CD14-positive monocyte (primary cell): ENCODE data around the gene UAP1. TPM values are rescaled to one million over a fixed set of nuclear protein-coding genes. Genes with fewer than 3 reads are reported as not detected.

ENCODE experiments used
- DNase-seq, 3 donors: peaks; one replicate each; pipeline ENCODE4 v3.0.0-alpha.2; 2011 to 2022
- H2AFZ ChIP-seq: 2 replicates; pipeline ENCODE4 v1.6.0; 2012; ENCODE audit warnings: mild to moderate bottlenecking, low read depth, low read length, inconsistent platforms; ENCODE audit not compliant: insufficient read depth, poor library complexity, severe bottlenecking
- H3K27ac ChIP-seq, 2 donors: 1 replicate in 1 of 2; 2 replicates in 1 of 2; pipeline ENCODE4 v1.5.1; 2012 to 2013; ENCODE audit warnings: low read length in 2 of 2, control low read depth in 1 of 2, inconsistent platforms in 1 of 2, low read depth in 1 of 2, mild to moderate bottlenecking in 1 of 2
- H3K27me3 ChIP-seq, 2 donors: one replicate each; pipeline versions ENCODE4 v1.6.0 to v1.6.1; 2011 to 2013; ENCODE audit warnings: low read length in 2 of 2; ENCODE audit not compliant: control insufficient read depth in 2 of 2, insufficient read depth in 2 of 2
- H3K36me3 ChIP-seq, 2 donors: replicated peaks in 1 of 2; 1 replicate in 1 of 2; 2 replicates in 1 of 2; pipeline versions ENCODE4 v1.5.1 to v1.6.1; 2012 to 2013; ENCODE audit warnings: low read length in 2 of 2, control low read depth in 1 of 2, inconsistent platforms in 1 of 2, mild to moderate bottlenecking in 1 of 2; ENCODE audit not compliant: insufficient read depth in 2 of 2, control insufficient read depth in 1 of 2
- H3K4me1 ChIP-seq, 2 donors: 1 replicate in 1 of 2; 2 replicates in 1 of 2; pipeline versions ENCODE4 v1.5.1 to v1.6.1; 2012 to 2013; ENCODE audit warnings: low read length in 2 of 2, control low read depth in 1 of 2, inconsistent platforms in 1 of 2, mild to moderate bottlenecking in 1 of 2, moderate library complexity in 1 of 2; ENCODE audit not compliant: insufficient read depth in 2 of 2, control insufficient read depth in 1 of 2
- H3K4me2 ChIP-seq: replicated peaks from 2 replicates; pipeline ENCODE3; 2012; ENCODE audit warnings: low read length, moderate library complexity, mild to moderate bottlenecking; ENCODE audit not compliant: poor library complexity, severe bottlenecking; ENCODE audit errors: extremely low read depth
- H3K4me3 ChIP-seq, 3 experiments: fragments of 200-600 bp in 1 of 3; sonication (generic) in 1 of 3; replicated peaks in 1 of 3; 1 replicate in 2 of 3; 2 replicates in 1 of 3; pipeline ENCODE4 v1.5.1; 2011 to 2013; ENCODE audit warnings: low read length in 3 of 3, mild to moderate bottlenecking in 3 of 3, control low read depth in 2 of 3, low read depth in 2 of 3, inconsistent platforms in 1 of 3, moderate library complexity in 1 of 3
- H3K79me2 ChIP-seq: 2 replicates; pipeline ENCODE4 v1.6.0; 2012; ENCODE audit warnings: mild to moderate bottlenecking, control low read depth, inconsistent platforms, low read length, moderate library complexity; ENCODE audit not compliant: insufficient read depth
- H3K9ac ChIP-seq: 2 replicates; pipeline ENCODE4 v1.6.0; 2017; ENCODE audit warnings: low read length, mild to moderate bottlenecking; ENCODE audit not compliant: insufficient read depth, poor library complexity, severe bottlenecking
- H3K9me3 ChIP-seq, 2 donors: replicated peaks in 1 of 2; 1 replicate in 1 of 2; 2 replicates in 1 of 2; pipeline versions ENCODE4 v1.5.1 to v1.6.1; 2012 to 2013; ENCODE audit warnings: low read length in 2 of 2, control low read depth in 1 of 2; ENCODE audit not compliant: control insufficient read depth in 1 of 2, insufficient read depth in 1 of 2
- H4K20me1 ChIP-seq: 2 replicates; pipeline ENCODE4 v1.6.0; 2012; ENCODE audit warnings: mild to moderate bottlenecking, low read length, control low read depth, moderate library complexity; ENCODE audit not compliant: insufficient read depth
- H3K27ac Mint-ChIP-seq, 7 donors: one replicate each; pipeline ENCODE4 v1.8.0; 2020; ENCODE audit warnings: mild to moderate bottlenecking in 7 of 7, mixed read lengths in 7 of 7, moderate library complexity in 6 of 7, inconsistent platforms in 2 of 7
- H3K27me3 Mint-ChIP-seq, 3 donors: one replicate each; pipeline ENCODE4 v1.8.0; 2021 to 2022; ENCODE audit warnings: low read depth in 3 of 3, mild to moderate bottlenecking in 3 of 3, mixed read lengths in 3 of 3, moderate library complexity in 3 of 3, inconsistent platforms in 1 of 3
- H3K36me3 Mint-ChIP-seq, 2 donors: one replicate each; pipeline ENCODE4 v1.8.0; 2020; ENCODE audit warnings: mixed read lengths in 2 of 2, inconsistent platforms in 1 of 2, mild to moderate bottlenecking in 1 of 2
- H3K4me1 Mint-ChIP-seq: one replicate; pipeline ENCODE4 v1.8.0; 2020; ENCODE audit warnings: mild to moderate bottlenecking, mixed read lengths
- H3K4me3 Mint-ChIP-seq, 2 donors: one replicate each; pipeline ENCODE4 v1.8.0; 2020; ENCODE audit warnings: mild to moderate bottlenecking in 2 of 2, mixed read lengths in 2 of 2, moderate library complexity in 1 of 2
- H3K9me3 Mint-ChIP-seq, 7 donors: one replicate each; pipeline ENCODE4 v1.8.0; 2020 to 2022; ENCODE audit warnings: mixed read lengths in 7 of 7, mild to moderate bottlenecking in 6 of 7, moderate library complexity in 6 of 7, inconsistent platforms in 2 of 7
- WGBS: methylation state at CpG from one replicate; pipeline ENCODE4 v1.1.5; 2013; ENCODE audit warnings: missing lambda C conversion rate; ENCODE audit not compliant: insufficient coverage; 5-methylcytosine and 5-hydroxymethylcytosine counted together
- intact Hi-C, 2 donors: fragments of 100-400 bp; cut with micrococcal nuclease; formaldehyde crosslinking; loops; one replicate each; pipeline versions ENCODE4 v1.15.0 to v1.15.1; 2023
- polyA plus RNA-seq, 3 donors: library from polyadenylated mRNA; depleted of rRNA in 1 of 3; unstranded in 2 of 3; stranded (reverse) in 1 of 3; fragments of 300-500 nt in 2 of 3; fragments of >200 nt in 1 of 3; fragmentation: Illumina TruSeq in 2 of 3; gene quantifications; 1 replicate in 2 of 3; 2 replicates in 1 of 3; pipeline ENCODE4 v1.2.3, GENCODE V29; 2012 to 2021
- TF ChIP-seq, protein P1 (sequence below): fragments of 200-600 bp; IDR thresholded peaks from one replicate; pipeline ENCODE4 v1.8.0; 2022; ENCODE audit warnings: antibody characterized with exemption, mild to moderate bottlenecking

The UAP1 gene
- polyA plus RNA-seq, 3 donors, result 2.8 to 7.2 (median 5.9) TPM

DNA sequence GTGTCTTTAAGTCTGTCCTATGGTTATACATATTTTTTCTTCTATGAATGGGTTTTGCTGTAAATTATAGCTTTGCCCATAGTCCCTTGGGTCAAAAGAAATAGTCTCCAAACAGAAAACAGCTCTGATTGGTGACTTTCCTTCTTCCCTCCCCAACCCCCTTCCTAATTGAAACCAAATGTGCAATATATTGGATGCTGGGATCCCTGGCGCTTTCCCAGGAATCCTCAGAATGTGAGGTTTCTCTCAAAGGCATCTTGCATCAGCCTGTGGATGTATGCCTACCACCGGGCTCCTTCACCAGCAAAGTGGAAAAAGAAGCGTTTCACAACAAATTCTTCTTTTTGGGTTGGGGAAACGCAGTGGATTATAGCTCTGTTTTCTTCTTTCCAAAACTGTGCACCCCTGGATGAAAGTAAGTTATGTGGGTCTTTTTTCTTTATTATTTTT lies 70.7 kb downstream of the UAP1 start, which contains the start of gene DDR2:
TSS of gene DDR2 (plus strand) at position 248 of the 450 bp plus-strand sequence. CDS start 86,600 bp downstream, outside the sequence.
- Histone ChIP-seq H3K27me3 (no peaks in the 10 kb centered on the region), H3K4me3 (no peak within 1 kb of the TSS), H4K20me1 (no peaks in the 10 kb centered on the region), H3K9me3 (no peaks in the 10 kb centered on the region), H2AFZ (no peak within 1 kb of the TSS), H3K27ac (no peak within 1 kb of the TSS), H3K4me2 (no peak within 1 kb of the TSS), H3K79me2 (no peaks in the 10 kb centered on the region), H3K4me1 (no peaks in the 10 kb centered on the region), H3K9ac (no peak within 1 kb of the TSS), H3K36me3 (no peaks in the 10 kb centered on the region)
- WGBS, result 100% methylated on average over 1 of the region's 4 CpGs
- peaks cover 0 to 5% (median 2%) of the 10 kb centered on the region in 3 donors for H3K27me3 Mint-ChIP-seq
- intact Hi-C loops, result no loop called here
- TF ChIP-seq, protein P1, sequence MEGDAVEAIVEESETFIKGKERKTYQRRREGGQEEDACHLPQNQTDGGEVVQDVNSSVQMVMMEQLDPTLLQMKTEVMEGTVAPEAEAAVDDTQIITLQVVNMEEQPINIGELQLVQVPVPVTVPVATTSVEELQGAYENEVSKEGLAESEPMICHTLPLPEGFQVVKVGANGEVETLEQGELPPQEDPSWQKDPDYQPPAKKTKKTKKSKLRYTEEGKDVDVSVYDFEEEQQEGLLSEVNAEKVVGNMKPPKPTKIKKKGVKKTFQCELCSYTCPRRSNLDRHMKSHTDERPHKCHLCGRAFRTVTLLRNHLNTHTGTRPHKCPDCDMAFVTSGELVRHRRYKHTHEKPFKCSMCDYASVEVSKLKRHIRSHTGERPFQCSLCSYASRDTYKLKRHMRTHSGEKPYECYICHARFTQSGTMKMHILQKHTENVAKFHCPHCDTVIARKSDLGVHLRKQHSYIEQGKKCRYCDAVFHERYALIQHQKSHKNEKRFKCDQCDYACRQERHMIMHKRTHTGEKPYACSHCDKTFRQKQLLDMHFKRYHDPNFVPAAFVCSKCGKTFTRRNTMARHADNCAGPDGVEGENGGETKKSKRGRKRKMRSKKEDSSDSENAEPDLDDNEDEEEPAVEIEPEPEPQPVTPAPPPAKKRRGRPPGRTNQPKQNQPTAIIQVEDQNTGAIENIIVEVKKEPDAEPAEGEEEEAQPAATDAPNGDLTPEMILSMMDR, result no peak
- H3K27ac Mint-ChIP-seq, result no peak within 1 kb of the TSS
- H3K9me3 Mint-ChIP-seq, result peaks cover 0 to 1% (median 0%) of the 10 kb centered on the region in 7 donors
- DNase-seq, result no peak
- H3K36me3 Mint-ChIP-seq, result no peaks in the 10 kb centered on the region
- no peaks in the 10 kb centered on the region for H3K4me1 Mint-ChIP-seq
- no peak within 1 kb of the TSS for H3K4me3 Mint-ChIP-seq

DNA sequence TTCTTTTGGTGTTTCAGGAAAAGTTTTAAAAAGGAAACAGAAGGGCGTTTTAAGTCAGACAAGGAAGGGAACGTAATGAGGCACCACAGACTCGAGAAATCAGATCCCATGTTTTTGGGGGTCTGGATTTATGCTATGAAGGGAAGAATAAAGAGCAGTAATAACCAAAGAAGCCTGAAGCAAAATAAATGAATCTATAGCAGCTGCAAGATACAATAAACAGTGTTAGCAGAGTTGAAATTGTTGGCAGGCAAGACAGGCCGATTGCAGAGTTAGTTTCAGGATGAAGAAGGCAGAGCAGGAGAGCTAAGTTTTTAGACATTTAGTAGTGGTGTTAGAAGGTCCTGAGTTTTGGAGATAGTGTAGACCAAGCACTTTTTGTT lies 71.2 kb downstream of the UAP1 start:
- WGBS, result 62% methylated on average over 4 of the region's 4 CpGs
- Mint-ChIP-seq H3K4me1 (no peaks in the 10 kb centered on the region), H3K9me3 (peaks cover 0 to 1% (median 0%) of the 10 kb centered on the region in 7 donors), H3K4me3 (no peak overlapping the region), H3K36me3 (no peaks in the 10 kb centered on the region), H3K27me3 (peaks cover 0 to 5% (median 2%) of the 10 kb centered on the region in 3 donors), H3K27ac (no peak overlapping the region)
- Histone ChIP-seq H3K9me3 (no peaks in the 10 kb centered on the region), H3K27ac (no peak overlapping the region), H3K9ac (no peak overlapping the region), H3K79me2 (no peaks in the 10 kb centered on the region), H3K4me2 (no peak overlapping the region), H3K4me1 (no peaks in the 10 kb centered on the region), H3K36me3 (no peaks in the 10 kb centered on the region), H2AFZ (no peak overlapping the region), H3K4me3 (no peak overlapping the region), H3K27me3 (no peaks in the 10 kb centered on the region), H4K20me1 (no peaks in the 10 kb centered on the region)
- TF ChIP-seq, protein P1, result no peak
- intact Hi-C loops, result no loop called here
- DNase-seq, result no peak
